GM23248 (cell line): Measurements from ENCODE around the gene MBD3L2.

Source experiments
- EZH2 ChIP-seq: fragments of 200-600 bp; sonication (generic); IDR thresholded peaks from 2 replicates; pipeline ENCODE4 v1.6.1; 2018; ENCODE audit warnings: antibody characterized with exemption, mild to moderate bottlenecking; ENCODE audit not compliant: insufficient read depth, poor library complexity, severe bottlenecking
- EZH2phosphoT487 ChIP-seq: fragments of 200-600 bp; sonication (generic); IDR thresholded peaks from 2 replicates; pipeline ENCODE4 v1.6.1; 2018; ENCODE audit warnings: antibody characterized with exemption, moderate library complexity, mild to moderate bottlenecking, low read depth; ENCODE audit not compliant: insufficient read depth

DNA sequence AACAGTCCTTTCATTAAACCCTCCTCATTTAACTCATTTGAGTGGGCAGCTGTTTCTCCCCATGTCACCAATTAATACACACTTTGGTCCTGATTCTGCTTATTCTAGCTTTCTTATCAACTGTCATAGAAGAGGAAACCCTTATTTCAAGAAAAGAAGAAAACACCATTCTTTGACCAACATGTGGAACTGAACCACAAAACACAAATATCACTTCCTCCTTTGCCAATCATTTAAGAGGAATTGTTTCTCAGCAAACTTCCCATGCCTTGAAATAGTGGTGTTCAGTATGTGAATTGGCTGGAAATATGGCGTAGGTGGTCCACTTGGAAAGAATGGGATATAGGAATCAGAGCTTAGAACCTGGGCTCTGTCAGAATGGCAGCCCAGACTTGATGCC, 48.3 kb upstream of the MBD3L2 start:
- no peak for TF ChIP-seq EZH2
- no peak for TF ChIP-seq EZH2phosphoT487
